Liver (tissue), 9 donors: ENCODE data around the gene RFPL4AL1. TPM values are rescaled to one million over a fixed set of nuclear protein-coding genes. Genes with fewer than 3 reads are reported as not detected.
"Not testable (repeated sequence)": the region's sequence is repeated elsewhere in the genome, so short reads cannot be mapped to it uniquely, and the experiment has no call there.

ENCODE experiments used
- DNase-seq: peaks from one replicate; pipeline ENCODE4 v3.0.0-alpha.2; 2017; ENCODE audit warnings: low spot score
- H3K27ac ChIP-seq, 2 donors: one replicate each; pipeline ENCODE4 v1.7.0; 2013; ENCODE audit warnings: inconsistent platforms in 2 of 2, low read length in 2 of 2, control low read depth in 1 of 2, low read depth in 1 of 2, mild to moderate bottlenecking in 1 of 2
- H3K27me3 ChIP-seq, 4 donors: one replicate each; pipeline versions ENCODE4 v1.6.1 to v1.7.0; 2013; ENCODE audit warnings: low read length in 3 of 4, inconsistent platforms in 1 of 4, mild to moderate bottlenecking in 1 of 4, moderate library complexity in 1 of 4; ENCODE audit not compliant: control insufficient read depth in 4 of 4, insufficient read depth in 4 of 4
- H3K36me3 ChIP-seq, 4 donors: one replicate each; pipeline versions ENCODE4 v1.6.1 to v1.7.0; 2013; ENCODE audit warnings: low read length in 3 of 4, mild to moderate bottlenecking in 3 of 4, low read depth in 1 of 4, moderate library complexity in 1 of 4; ENCODE audit not compliant: control insufficient read depth in 4 of 4, insufficient read depth in 3 of 4
- H3K4me1 ChIP-seq, 4 donors: one replicate each; pipeline versions ENCODE4 v1.6.1 to v1.7.0; 2013; ENCODE audit warnings: low read length in 3 of 4, mild to moderate bottlenecking in 3 of 4, moderate library complexity in 1 of 4; ENCODE audit not compliant: control insufficient read depth in 4 of 4, insufficient read depth in 4 of 4
- H3K4me3 ChIP-seq, 3 donors: one replicate each; pipeline versions ENCODE4 v1.6.1 to v1.7.0; 2013; ENCODE audit warnings: low read length in 3 of 3, control low read depth in 1 of 3, low read depth in 1 of 3, mild to moderate bottlenecking in 1 of 3
- H3K9ac ChIP-seq, 2 donors: one replicate each; pipeline ENCODE4 v1.7.0; 2013; ENCODE audit warnings: low read length in 2 of 2, mild to moderate bottlenecking in 2 of 2, moderate library complexity in 2 of 2, control low read depth in 1 of 2, low read depth in 1 of 2
- H3K9me3 ChIP-seq, 4 donors: one replicate each; pipeline versions ENCODE4 v1.6.1 to v1.7.0; 2013; ENCODE audit warnings: low read length in 3 of 4; ENCODE audit not compliant: control insufficient read depth in 4 of 4
- EGR1 ChIP-seq, 2 donors: IDR thresholded peaks; 2 replicates each; pipeline ENCODE4 v1.6.1; 2016 to 2018; ENCODE audit warnings: antibody characterized with exemption in 2 of 2, low read depth in 2 of 2
- FOXA1 ChIP-seq: IDR thresholded peaks from 2 replicates; pipeline ENCODE4 v1.6.1; 2016; ENCODE audit warnings: antibody characterized with exemption
- FOXA2 ChIP-seq: IDR thresholded peaks from 2 replicates; pipeline ENCODE4 v1.6.1; 2016; ENCODE audit warnings: antibody characterized with exemption
- GABPA ChIP-seq, 2 donors: IDR thresholded peaks in 1 of 2; conservative IDR thresholded peaks in 1 of 2; 2 replicates each; pipeline ENCODE4 v1.6.1; 2016; ENCODE audit warnings: antibody characterized with exemption in 2 of 2, mild to moderate bottlenecking in 1 of 2, moderate library complexity in 1 of 2
- HNF4A ChIP-seq, 2 donors: conservative IDR thresholded peaks; 2 replicates each; pipeline ENCODE4 v1.6.1; 2016; ENCODE audit warnings: antibody characterized with exemption in 2 of 2, mild to moderate bottlenecking in 2 of 2
- HNF4G ChIP-seq: IDR thresholded peaks from 2 replicates; pipeline ENCODE4 v1.6.1; 2016; ENCODE audit warnings: antibody characterized with exemption
- JUND ChIP-seq, 2 donors: IDR thresholded peaks; 2 replicates each; pipeline ENCODE4 v1.6.1; 2016; ENCODE audit warnings: antibody characterized with exemption in 2 of 2
- NR2F2 ChIP-seq: IDR thresholded peaks from 2 replicates; pipeline ENCODE4 v1.6.1; 2016; ENCODE audit warnings: antibody characterized with exemption
- REST ChIP-seq: IDR thresholded peaks from 2 replicates; pipeline ENCODE4 v1.6.1; 2016; ENCODE audit warnings: antibody characterized with exemption, mild to moderate bottlenecking
- SP1 ChIP-seq: IDR thresholded peaks from 2 replicates; pipeline ENCODE4 v1.6.1; 2018; ENCODE audit warnings: antibody characterized with exemption, mild to moderate bottlenecking
- TAF1 ChIP-seq: conservative IDR thresholded peaks from 2 replicates; pipeline ENCODE4 v1.6.1; 2016; ENCODE audit warnings: antibody characterized with exemption, mild to moderate bottlenecking
- YY1 ChIP-seq: IDR thresholded peaks from 2 replicates; pipeline ENCODE4 v1.6.1; 2016; ENCODE audit warnings: antibody characterized with exemption, mild to moderate bottlenecking
- ZBTB33 ChIP-seq: IDR thresholded peaks from 2 replicates; pipeline ENCODE4 v1.6.1; 2016; ENCODE audit warnings: antibody characterized with exemption
- WGBS: extraction: QIAGEN DNeasy Blood & Tissue Kit; methylation state at CpG from one replicate; pipeline ENCODE4 v1.1.7; 2013; 5-methylcytosine and 5-hydroxymethylcytosine counted together
- polyA plus RNA-seq, 2 donors: library from polyadenylated mRNA; stranded (reverse) in 1 of 2; unstranded in 1 of 2; fragments of 200-250 nt in 1 of 2; fragments of >200 nt in 1 of 2; fragmentation: Nextera tagmentation in 1 of 2; extraction: Ambion mirVana in 1 of 2; gene quantifications; one replicate each; pipeline versions ENCODE4 v1.2.1 to v1.2.3, GENCODE V29; 2013 to 2015
- total RNA-seq, 2 donors: library from RNA; depleted of rRNA; stranded (reverse); fragments of >200 nt; gene quantifications; one replicate each; pipeline ENCODE4 v1.2.3, GENCODE V29; 2014
- TF ChIP-seq, protein P1 (sequence below): fragments of 150-350 bp; IDR thresholded peaks from 2 replicates; pipeline ENCODE4 v1.5.1; 2017; ENCODE audit warnings: improper control_type of control experiment, low read depth, low read length; ENCODE audit not compliant: missing input control
- TF ChIP-seq, protein P2 (sequence below): IDR thresholded peaks from 2 replicates; pipeline ENCODE4 v1.6.1; 2016; ENCODE audit warnings: antibody characterized with exemption
- donor health status: healthy.
- donor health status: healthy.
- donor health status: healthy.
- donor health status: healthy.
- donor health status: healthy.

RFPL4AL1 gene
- total and polyA plus RNA-seq, 4 donors: 0.13 to 0.33 TPM; not detected in 2

GRCh38 chr19:55723491-55723890 is 45.4 kb upstream of the RFPL4AL1 start (continued):
- TF ChIP-seq, protein P1, sequence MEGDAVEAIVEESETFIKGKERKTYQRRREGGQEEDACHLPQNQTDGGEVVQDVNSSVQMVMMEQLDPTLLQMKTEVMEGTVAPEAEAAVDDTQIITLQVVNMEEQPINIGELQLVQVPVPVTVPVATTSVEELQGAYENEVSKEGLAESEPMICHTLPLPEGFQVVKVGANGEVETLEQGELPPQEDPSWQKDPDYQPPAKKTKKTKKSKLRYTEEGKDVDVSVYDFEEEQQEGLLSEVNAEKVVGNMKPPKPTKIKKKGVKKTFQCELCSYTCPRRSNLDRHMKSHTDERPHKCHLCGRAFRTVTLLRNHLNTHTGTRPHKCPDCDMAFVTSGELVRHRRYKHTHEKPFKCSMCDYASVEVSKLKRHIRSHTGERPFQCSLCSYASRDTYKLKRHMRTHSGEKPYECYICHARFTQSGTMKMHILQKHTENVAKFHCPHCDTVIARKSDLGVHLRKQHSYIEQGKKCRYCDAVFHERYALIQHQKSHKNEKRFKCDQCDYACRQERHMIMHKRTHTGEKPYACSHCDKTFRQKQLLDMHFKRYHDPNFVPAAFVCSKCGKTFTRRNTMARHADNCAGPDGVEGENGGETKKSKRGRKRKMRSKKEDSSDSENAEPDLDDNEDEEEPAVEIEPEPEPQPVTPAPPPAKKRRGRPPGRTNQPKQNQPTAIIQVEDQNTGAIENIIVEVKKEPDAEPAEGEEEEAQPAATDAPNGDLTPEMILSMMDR: no peak

DNA sequence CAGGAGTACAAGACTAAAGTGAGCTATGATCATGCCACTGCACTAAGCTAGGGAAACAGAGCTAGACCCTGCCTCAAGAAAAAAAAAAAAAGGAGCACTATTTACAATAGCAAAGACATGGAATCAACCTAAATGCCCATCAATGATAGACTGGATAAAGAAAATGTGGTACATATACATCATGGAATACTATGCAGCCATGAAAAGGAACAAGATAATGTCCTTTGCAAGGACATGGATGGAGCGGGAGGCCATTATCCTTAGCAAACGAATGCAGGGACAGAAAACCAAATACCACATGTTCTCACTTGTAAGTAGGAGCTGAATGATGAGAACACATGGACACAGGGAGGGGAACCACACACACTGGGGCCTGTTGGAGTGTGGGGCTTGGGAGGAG is 38.5 kb upstream of the RFPL4AL1 start:
- not testable (repeated sequence) for H3K9ac ChIP-seq, H3K9me3 ChIP-seq, H3K4me3 ChIP-seq, H3K27me3 ChIP-seq, H3K27ac ChIP-seq, DNase-seq, H3K4me1 ChIP-seq, H3K36me3 ChIP-seq
- 76% methylated on average over 2 of the region's 2 CpGs for WGBS

DNA sequence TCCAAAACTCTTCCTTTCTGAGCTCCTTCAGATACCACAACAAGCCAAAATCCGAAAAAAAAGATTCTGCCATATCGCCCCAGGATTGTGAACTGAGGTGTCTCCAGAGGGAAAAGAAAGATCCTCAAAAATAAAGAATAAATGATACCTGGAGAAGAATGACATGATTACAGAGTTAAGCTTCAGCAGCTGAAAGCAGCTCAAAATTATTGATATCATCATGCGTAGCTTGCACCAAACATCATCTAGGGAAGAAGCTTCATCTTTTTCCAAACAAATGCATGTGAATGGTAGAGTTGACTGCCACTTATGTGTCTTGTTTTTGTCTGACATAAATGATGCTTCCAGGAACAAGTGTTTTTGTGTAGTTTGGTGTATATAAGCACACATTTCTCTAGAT is 30.6 kb upstream of the RFPL4AL1 start, which contains the start of gene NLRP9:
TSS of gene NLRP9 (minus strand) at position 101 of the 400 bp plus-strand sequence. CDS start at position 73, 28 bp downstream.
- H3K27me3 ChIP-seq: no peaks in the 10 kb centered on the region
- WGBS: 89% methylated on average over 3 of the region's 3 CpGs

More for the DNA sequence above, 30.6 kb upstream of the RFPL4AL1 start, which contains the start of gene NLRP9:
- Histone ChIP-seq H3K36me3 (no peaks in the 10 kb centered on the region), H3K9me3 (no peaks in the 10 kb centered on the region), H3K4me3 (no peak within 1 kb of the TSS), H3K27ac (no peak within 1 kb of the TSS), H3K4me1 (no peaks in the 10 kb centered on the region), H3K9ac (no peak within 1 kb of the TSS)
- DNase-seq: no peak
- TF ChIP-seq YY1 (no peak), FOXA2 (no peak), HNF4G (no peak), REST (no peak), JUND (IDR thresholded peaks at IDR 0.05) (no peak), EGR1 (IDR thresholded peaks at IDR 0.05; ENCODE audit: low read depth in 2 of 2) (no peak), HNF4A (conservative IDR thresholded peaks at IDR 0.05) (no peak), FOXA1 (no peak), TAF1 (no peak), ZBTB33 (no peak), GABPA (IDR thresholded peaks at IDR 0.05 in 1 of 2, conservative IDR thresholded peaks at IDR 0.05 in 1 of 2) (no peak), SP1 (no peak), NR2F2 (no peak)
- TF ChIP-seq, protein P1: no peak
- TF ChIP-seq, protein P2, sequence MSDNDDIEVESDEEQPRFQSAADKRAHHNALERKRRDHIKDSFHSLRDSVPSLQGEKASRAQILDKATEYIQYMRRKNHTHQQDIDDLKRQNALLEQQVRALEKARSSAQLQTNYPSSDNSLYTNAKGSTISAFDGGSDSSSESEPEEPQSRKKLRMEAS: no peak
